ENCODE measurements around the gene EDC4.
A peak's percentile ranks its signal among the peaks of the same experiment; 100 is the strongest.
"Not testable (repeated sequence)": the region's sequence is repeated elsewhere in the genome, so short reads cannot be mapped to it uniquely, and the experiment has no call there.

The EDC4 gene

GRCh38 chr16:67915496-67915769 lies 42.6 kb downstream of the EDC4 start:
- not testable (repeated sequence) for DNase-seq

- no peak for DNase-seq
Observed at GRCh38 chr16:67915831-67916723, 43.2 kb downstream of the EDC4 start.

- DNase-seq: no peak
Observed at GRCh38 chr16:67917140-67917851, 44.4 kb downstream of the EDC4 start.

- peak; percentile 89 for DNase-seq
Observed at GRCh38 chr16:67917852-67918236, 45.0 kb downstream of the EDC4 start.

- no peak for DNase-seq
Observed at GRCh38 chr16:67919622-67920221, 46.9 kb downstream of the EDC4 start.

- DNase-seq: no peak
Observed at GRCh38 chr16:67922221-67922620, 49.4 kb downstream of the EDC4 start.

GRCh38 chr16:67922740-67923139 lies 49.9 kb downstream of the EDC4 start:
- no peak for DNase-seq

- no peak for DNase-seq
Observed at GRCh38 chr16:67923414-67924116, 50.7 kb downstream of the EDC4 start.

GRCh38 chr16:67924140-67924906 lies 51.5 kb downstream of the EDC4 start:
- no peak for DNase-seq

- DNase-seq: no peak
Observed at GRCh38 chr16:67926181-67926750, 53.4 kb downstream of the EDC4 start.

GRCh38 chr16:67927131-67927941 lies 54.5 kb downstream of the EDC4 start:
- no peak for DNase-seq

GRCh38 chr16:67928147-67928546 lies 55.3 kb downstream of the EDC4 start:
- no peak for DNase-seq

- DNase-seq: peak; percentile 50
Observed at GRCh38 chr16:67928561-67929364, 55.9 kb downstream of the EDC4 start.

GRCh38 chr16:67930191-67930590 lies 57.3 kb downstream of the EDC4 start:
- no peak for DNase-seq

GRCh38 chr16:67930678-67931211 lies 57.9 kb downstream of the EDC4 start:
- DNase-seq: no peak
